Peyer's patch (tissue), 4 donors: ENCODE measurements around the gene ELP2.

Experiments used
- POLR2A ChIP-seq, 2 donors: fragments of 450-650 bp; IDR thresholded peaks; one replicate each; pipeline ENCODE4 v1.5.1; 2017; ENCODE audit warnings: antibody characterized with exemption in 2 of 2, mild to moderate bottlenecking in 2 of 2, moderate library complexity in 2 of 2
- TF ChIP-seq, protein P1 (sequence below), 6 experiments: fragments of 450-650 bp in 4 of 6; fragments of 200-600 bp in 2 of 6; sonication (generic) in 1 of 6; IDR thresholded peaks; one replicate each; pipeline ENCODE4 v1.5.1; 2017 to 2019; ENCODE audit warnings: antibody characterized with exemption in 6 of 6, mild to moderate bottlenecking in 3 of 6, moderate library complexity in 1 of 6

DNA sequence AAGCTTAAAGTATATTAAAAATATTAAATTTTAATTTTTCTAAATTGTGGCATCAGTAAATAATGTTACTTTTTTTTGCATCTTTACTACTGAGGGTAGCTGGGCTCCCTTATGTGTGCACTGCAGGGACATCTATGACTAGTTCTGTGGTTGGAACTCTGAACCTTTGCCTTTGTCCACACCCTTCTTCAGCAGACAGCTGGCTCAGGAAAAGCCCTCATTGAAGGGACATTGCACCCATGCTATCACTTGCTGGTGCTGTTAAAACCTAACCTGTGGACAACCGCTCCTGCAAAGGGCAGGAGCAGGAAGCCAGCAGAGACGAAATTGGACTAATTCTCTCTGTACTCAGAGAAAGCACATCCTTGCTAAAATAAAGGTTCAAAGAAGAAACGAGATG lies 87.6 kb downstream of the ELP2 start:
- TF ChIP-seq, protein P1, sequence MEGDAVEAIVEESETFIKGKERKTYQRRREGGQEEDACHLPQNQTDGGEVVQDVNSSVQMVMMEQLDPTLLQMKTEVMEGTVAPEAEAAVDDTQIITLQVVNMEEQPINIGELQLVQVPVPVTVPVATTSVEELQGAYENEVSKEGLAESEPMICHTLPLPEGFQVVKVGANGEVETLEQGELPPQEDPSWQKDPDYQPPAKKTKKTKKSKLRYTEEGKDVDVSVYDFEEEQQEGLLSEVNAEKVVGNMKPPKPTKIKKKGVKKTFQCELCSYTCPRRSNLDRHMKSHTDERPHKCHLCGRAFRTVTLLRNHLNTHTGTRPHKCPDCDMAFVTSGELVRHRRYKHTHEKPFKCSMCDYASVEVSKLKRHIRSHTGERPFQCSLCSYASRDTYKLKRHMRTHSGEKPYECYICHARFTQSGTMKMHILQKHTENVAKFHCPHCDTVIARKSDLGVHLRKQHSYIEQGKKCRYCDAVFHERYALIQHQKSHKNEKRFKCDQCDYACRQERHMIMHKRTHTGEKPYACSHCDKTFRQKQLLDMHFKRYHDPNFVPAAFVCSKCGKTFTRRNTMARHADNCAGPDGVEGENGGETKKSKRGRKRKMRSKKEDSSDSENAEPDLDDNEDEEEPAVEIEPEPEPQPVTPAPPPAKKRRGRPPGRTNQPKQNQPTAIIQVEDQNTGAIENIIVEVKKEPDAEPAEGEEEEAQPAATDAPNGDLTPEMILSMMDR (IDR thresholded peaks at IDR 0.05), result no peak
- TF ChIP-seq POLR2A (IDR thresholded peaks at IDR 0.05), result no peak
